Nephron progenitor cell (in vitro differentiated cells): ENCODE measurements around the gene SPTLC2.

ENCODE experiments used
- DNase-seq: peaks from one replicate; pipeline ENCODE4 v3.0.0; 2021
- H3K27ac Mint-ChIP-seq: 2 replicates; pipeline ENCODE4 v1.8.0; 2021; ENCODE audit warnings: mild to moderate bottlenecking, moderate library complexity, mixed read lengths
- H3K27me3 Mint-ChIP-seq: 2 replicates; pipeline ENCODE4 v1.8.0; 2021; ENCODE audit warnings: mild to moderate bottlenecking, low read depth, mixed read lengths; ENCODE audit not compliant: poor library complexity
- H3K36me3 Mint-ChIP-seq: 2 replicates; pipeline ENCODE4 v1.8.0; 2021; ENCODE audit warnings: low read depth, mixed read lengths
- H3K4me1 Mint-ChIP-seq: 2 replicates; pipeline ENCODE4 v1.8.0; 2021; ENCODE audit warnings: mixed read lengths
- H3K4me3 Mint-ChIP-seq: 2 replicates; pipeline ENCODE4 v1.8.0; 2021; ENCODE audit warnings: mild to moderate bottlenecking, moderate library complexity, mixed read lengths
- H3K9me3 Mint-ChIP-seq: 2 replicates; pipeline ENCODE4 v1.8.0; 2021; ENCODE audit warnings: mild to moderate bottlenecking, moderate library complexity, mixed read lengths
- CTCF ChIP-seq: fragments of 200-600 bp; sonication (generic); IDR thresholded peaks from 2 replicates; pipeline ENCODE4 v1.5.0; 2021; ENCODE audit warnings: antibody characterized with exemption

SPTLC2 gene

GRCh38 chr14:77654001-77654441 is 37.6 kb upstream of the SPTLC2 start:
- no peak for TF ChIP-seq CTCF
- no peaks in the 10 kb centered on the region for H3K36me3 Mint-ChIP-seq
- DNase-seq, result no peak
- peaks cover 28% of the 10 kb centered on the region for H3K4me1 Mint-ChIP-seq
- no peaks in the 10 kb centered on the region for H3K9me3 Mint-ChIP-seq
- H3K27me3 Mint-ChIP-seq, result peaks cover 4% of the 10 kb centered on the region
- no peak overlapping the region for H3K4me3 Mint-ChIP-seq
- no peak overlapping the region for H3K27ac Mint-ChIP-seq

GRCh38 chr14:77649326-77649725 is 32.9 kb upstream of the SPTLC2 start:
- Mint-ChIP-seq H3K27ac (no peak overlapping the region), H3K4me1 (peaks cover 19% of the 10 kb centered on the region), H3K36me3 (no peaks in the 10 kb centered on the region), H3K9me3 (peaks cover 4% of the 10 kb centered on the region), H3K4me3 (no peak overlapping the region), H3K27me3 (peaks cover 8% of the 10 kb centered on the region)
- TF ChIP-seq CTCF, result no peak
- DNase-seq, result no peak

GRCh38 chr14:77648520-77649200 is 32.2 kb upstream of the SPTLC2 start:
- Mint-ChIP-seq H3K27ac (no peak overlapping the region), H3K4me1 (peaks cover 12% of the 10 kb centered on the region), H3K9me3 (peaks cover 4% of the 10 kb centered on the region), H3K36me3 (no peaks in the 10 kb centered on the region), H3K27me3 (peaks cover 11% of the 10 kb centered on the region), H3K4me3 (no peak overlapping the region)
- no peak for DNase-seq
- no peak for TF ChIP-seq CTCF

GRCh38 chr14:77647853-77648252 is 31.4 kb upstream of the SPTLC2 start:
- H3K4me1 Mint-ChIP-seq, result peaks cover 7% of the 10 kb centered on the region
- no peak overlapping the region for H3K4me3 Mint-ChIP-seq
- H3K27me3 Mint-ChIP-seq, result peaks cover 16% of the 10 kb centered on the region
- H3K9me3 Mint-ChIP-seq, result peaks cover 4% of the 10 kb centered on the region
- no peaks in the 10 kb centered on the region for H3K36me3 Mint-ChIP-seq
- DNase-seq, result no peak
- no peak for TF ChIP-seq CTCF
- H3K27ac Mint-ChIP-seq, result no peak overlapping the region

GRCh38 chr14:77646907-77647306 is 30.5 kb upstream of the SPTLC2 start:
- Mint-ChIP-seq H3K4me1 (peaks cover 7% of the 10 kb centered on the region), H3K27ac (no peak overlapping the region), H3K9me3 (peaks cover 4% of the 10 kb centered on the region), H3K36me3 (no peaks in the 10 kb centered on the region), H3K4me3 (no peak overlapping the region), H3K27me3 (peaks cover 16% of the 10 kb centered on the region)
- DNase-seq, result no peak
- TF ChIP-seq CTCF, result no peak
